Measurements from ENCODE around the gene DIP2A.

DIP2A gene, protein sequence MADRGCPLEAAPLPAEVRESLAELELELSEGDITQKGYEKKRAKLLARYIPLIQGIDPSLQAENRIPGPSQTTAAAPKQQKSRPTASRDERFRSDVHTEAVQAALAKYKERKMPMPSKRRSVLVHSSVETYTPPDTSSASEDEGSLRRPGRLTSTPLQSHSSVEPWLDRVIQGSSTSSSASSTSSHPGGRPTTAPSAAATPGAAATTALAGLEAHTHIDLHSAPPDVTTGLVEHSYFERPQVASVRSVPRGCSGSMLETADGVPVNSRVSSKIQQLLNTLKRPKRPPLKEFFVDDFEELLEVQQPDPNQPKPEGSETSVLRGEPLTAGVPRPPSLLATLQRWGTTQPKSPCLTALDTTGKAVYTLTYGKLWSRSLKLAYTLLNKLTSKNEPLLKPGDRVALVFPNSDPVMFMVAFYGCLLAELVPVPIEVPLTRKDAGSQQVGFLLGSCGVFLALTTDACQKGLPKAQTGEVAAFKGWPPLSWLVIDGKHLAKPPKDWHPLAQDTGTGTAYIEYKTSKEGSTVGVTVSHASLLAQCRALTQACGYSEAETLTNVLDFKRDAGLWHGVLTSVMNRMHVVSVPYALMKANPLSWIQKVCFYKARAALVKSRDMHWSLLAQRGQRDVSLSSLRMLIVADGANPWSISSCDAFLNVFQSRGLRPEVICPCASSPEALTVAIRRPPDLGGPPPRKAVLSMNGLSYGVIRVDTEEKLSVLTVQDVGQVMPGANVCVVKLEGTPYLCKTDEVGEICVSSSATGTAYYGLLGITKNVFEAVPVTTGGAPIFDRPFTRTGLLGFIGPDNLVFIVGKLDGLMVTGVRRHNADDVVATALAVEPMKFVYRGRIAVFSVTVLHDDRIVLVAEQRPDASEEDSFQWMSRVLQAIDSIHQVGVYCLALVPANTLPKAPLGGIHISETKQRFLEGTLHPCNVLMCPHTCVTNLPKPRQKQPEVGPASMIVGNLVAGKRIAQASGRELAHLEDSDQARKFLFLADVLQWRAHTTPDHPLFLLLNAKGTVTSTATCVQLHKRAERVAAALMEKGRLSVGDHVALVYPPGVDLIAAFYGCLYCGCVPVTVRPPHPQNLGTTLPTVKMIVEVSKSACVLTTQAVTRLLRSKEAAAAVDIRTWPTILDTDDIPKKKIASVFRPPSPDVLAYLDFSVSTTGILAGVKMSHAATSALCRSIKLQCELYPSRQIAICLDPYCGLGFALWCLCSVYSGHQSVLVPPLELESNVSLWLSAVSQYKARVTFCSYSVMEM (N-terminal part only)
- 66.7 to 151 reads per million in 2 donors for total RNA-seq

- DNase-seq = peak; percentile 86 to 98 (median 91)
Observed at GRCh38 chr21:46458315-46459023, at the start of gene DIP2A. DIP2A (plus strand) TSS chr21:46458891; CDS start chr21:46459132, 241 bp downstream.

DNA sequence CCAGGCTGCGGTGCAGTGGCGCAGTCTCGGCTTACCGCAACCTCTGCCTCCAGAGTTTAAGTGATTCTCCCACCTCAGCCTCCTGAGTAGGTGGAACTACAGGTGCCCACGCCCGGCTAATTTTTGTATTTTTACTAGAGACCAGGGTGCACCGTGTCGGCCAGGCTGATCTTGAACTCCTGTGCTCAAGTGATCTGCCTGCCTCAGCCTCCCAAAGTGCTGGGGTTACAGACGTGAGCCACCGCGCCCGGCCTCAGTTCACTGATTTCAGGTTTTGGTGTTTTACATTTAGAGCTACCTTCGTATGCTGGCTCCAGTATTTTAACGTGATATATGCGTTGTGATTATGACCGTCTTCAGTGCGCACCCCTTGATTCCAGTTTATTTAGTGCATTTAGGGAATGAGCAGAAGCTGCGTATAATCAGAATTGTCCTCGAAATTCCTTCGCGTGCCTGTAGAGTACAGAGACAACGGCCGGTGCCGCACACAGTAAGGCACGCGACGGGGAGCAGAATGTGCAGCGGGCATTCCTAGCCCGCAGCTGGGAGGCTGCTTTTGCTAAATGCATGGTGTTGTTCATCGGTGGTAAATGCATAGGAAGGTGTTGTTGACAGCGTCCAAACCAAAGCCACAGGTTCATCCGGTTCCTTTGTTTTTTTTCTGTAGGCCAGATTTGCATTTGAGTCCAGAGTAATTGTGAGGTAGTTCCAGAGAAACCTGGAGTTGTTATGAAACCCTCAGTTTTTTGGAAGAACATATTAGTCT, 48.9 kb upstream of the DIP2A start:
- DNase-seq = no peak

DNA sequence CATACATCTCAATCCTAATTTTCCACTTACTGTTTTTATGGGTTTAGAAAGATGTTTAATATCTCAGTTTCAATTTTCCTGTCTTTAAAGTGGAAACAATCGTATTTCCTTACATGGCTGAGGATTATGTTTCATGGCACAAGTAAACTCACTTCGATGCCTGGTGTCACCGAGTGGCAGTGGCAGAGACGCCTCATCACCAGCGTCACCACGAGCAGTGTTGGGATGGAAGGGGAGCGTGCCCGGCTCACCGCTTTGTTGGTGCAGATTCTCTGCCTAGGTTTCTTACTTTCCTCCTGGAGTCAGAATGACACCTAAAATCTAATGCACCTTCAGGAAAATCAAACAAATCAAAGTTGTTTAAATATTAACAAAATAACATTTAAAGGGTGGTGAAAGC, 48.2 kb upstream of the DIP2A start:
- DNase-seq = no peak

DNA sequence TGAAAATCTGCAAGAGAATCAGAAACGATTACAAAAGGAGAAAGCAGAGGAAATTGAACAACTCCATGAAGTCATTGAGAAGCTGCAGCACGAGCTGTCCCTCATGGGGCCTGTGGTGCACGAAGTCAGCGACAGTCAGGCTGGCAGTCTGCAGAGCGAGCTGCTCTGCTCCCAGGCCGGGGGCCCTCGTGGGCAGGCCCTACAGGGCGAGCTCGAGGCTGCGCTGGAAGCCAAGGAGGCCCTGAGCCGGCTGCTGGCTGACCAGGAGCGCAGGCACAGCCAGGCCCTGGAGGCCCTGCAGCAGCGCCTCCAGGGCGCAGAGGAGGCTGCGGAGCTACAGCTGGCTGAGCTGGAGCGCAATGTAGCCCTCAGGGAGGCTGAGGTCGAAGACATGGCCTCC, 47.5 kb upstream of the DIP2A start:
- DNase-seq = no peak

DNA sequence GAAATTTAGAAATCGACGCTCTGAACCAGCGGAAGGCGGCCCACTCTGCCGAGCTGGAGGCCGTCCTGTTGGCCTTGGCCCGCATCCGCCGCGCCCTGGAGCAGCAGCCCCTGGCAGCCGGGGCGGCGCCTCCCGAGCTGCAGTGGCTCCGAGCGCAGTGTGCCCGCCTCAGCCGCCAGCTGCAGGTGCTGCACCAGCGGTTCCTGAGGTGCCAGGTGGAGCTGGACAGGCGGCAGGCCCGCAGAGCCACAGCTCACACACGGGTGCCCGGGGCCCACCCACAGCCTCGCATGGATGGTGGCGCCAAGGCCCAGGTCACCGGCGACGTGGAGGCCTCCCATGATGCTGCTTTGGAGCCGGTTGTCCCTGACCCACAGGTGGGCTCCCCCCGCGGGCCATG, 47.0 kb upstream of the DIP2A start:
- DNase-seq = no peak

DNA sequence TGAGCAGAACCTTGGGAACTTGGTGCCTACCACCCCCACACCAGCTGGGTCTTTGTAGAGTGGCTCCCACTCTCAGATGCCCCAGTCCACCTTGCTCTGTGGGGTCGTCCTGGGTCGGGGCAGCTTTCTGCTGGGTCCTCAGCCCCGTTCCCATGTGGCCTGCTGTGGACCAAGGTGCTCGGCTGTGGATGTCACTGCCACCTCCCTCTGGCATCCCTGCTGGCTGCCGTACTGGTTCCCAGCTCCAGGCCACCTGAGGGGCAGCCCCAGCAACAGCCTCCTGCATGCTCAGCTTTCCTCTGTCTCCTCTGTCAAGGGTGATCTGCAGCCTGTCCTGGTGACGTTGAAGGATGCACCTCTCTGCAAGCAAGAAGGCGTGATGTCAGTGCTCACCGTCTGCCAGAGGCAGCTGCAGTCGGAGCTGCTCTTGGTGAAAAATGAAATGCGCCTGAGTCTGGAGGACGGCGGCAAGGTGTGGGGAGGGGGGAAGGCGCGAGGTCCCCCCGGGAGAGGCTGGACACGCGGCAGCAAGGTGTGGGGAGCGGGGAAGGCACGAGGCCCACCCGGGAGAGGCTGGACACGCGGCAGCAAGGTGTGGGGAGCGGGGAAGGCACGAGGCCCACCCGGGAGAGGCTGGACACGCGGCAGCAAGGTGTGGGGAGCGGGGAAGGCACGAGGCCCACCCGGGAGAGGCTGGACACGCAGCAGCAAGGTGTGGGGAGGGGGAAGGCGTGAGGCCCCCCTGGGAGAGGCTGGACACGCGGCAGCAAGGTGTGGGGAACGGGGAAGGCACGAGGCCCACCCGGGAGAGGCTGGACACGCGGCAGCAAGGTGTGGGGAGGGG, 45.9 kb upstream of the DIP2A start:
- DNase-seq = no peak

GRCh38 chr21:46413365-46413696, 45.4 kb upstream of the DIP2A start:
- no peak for DNase-seq

GRCh38 chr21:46414965-46415275, 43.8 kb upstream of the DIP2A start:
- DNase-seq = no peak

GRCh38 chr21:46416551-46416950, 42.1 kb upstream of the DIP2A start:
- no peak for DNase-seq

DNA sequence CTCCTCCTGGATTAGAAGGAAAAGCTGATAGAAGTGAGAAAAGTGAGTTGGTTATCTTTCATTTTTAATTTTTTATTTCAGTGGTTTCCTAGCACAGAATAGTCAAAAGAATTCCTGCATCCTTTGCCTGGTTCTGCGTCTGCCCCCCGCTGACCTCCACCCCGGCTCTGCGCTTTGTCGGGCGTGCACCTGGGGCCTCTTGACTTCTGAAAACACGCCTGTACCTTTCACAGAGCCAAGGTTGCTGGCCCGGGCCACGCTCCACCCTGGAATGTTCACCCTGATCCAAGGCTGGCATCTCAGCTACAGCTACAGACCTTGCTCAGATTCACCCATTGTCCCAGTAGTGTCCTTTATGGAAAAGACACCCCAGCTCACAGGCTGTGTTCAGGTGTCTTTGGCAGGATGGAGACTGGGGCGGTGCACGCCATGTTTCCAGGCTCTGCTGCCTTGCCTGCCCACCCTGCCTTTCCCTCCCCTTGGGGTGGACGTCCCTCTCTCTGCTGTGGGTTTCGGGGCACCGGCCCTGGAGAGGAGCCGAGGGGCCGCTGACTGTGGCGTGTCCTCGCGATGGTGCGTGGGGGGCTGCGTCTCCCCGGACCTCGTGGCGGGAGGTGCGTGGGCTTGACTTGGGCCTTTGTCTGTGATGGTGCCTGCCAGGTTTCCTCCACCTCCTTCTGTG, 40.3 kb upstream of the DIP2A start:
- no peak for DNase-seq

DNA sequence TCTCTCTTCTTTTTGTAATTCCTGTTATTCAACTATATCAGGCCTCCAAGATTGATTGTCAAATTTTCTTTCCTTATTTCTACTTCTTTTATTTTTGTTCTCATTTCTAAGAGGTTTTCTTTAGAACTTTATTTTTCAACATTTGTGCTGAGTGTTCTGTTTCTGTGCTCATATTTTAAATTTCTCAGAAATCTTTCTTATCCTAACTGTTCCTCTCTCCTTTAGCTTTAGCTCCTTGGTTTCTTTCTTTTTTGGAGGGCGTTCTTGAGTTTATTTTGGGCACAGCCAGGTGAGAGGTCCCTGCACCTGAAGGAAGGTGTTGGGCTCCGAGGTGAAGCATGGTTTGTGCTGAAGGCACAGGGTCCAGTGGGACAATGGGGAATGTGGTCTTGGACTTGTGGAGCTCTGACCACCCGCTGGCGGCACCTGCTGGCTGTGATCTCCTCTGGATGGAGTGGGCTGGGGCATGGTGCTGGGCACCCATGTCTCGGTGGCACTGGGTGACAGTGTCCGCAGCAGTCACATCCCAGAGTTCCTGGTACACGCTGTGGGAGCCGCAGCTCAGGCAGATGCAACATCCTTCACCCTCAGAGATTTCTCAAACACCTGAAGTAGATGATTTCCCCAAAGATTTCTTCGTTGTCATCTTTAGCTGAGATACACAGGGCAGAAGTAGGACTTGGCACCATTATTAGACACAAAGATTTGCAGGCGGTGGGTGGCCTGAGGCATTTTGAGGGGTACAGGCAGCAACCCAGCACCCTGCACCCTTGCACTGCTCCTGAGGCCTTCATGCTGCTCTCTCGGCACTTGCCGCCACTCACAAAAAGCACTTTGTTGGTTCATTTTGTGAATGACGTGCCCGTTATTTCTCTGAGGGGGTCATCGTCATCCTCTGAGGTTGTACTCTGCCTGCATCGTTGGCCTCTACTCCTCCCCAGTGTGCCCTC, 38.2 kb upstream of the DIP2A start:
- no peak for DNase-seq

- DNase-seq = no peak
Observed at GRCh38 chr21:46421191-46421750, 37.4 kb upstream of the DIP2A start.

GRCh38 chr21:46421756-46422555, 36.7 kb upstream of the DIP2A start:
- no peak for DNase-seq

GRCh38 chr21:46422636-46423241, 36.0 kb upstream of the DIP2A start:
- DNase-seq = no peak

GRCh38 chr21:46423546-46424038, 35.1 kb upstream of the DIP2A start:
- DNase-seq = no peak

DNA sequence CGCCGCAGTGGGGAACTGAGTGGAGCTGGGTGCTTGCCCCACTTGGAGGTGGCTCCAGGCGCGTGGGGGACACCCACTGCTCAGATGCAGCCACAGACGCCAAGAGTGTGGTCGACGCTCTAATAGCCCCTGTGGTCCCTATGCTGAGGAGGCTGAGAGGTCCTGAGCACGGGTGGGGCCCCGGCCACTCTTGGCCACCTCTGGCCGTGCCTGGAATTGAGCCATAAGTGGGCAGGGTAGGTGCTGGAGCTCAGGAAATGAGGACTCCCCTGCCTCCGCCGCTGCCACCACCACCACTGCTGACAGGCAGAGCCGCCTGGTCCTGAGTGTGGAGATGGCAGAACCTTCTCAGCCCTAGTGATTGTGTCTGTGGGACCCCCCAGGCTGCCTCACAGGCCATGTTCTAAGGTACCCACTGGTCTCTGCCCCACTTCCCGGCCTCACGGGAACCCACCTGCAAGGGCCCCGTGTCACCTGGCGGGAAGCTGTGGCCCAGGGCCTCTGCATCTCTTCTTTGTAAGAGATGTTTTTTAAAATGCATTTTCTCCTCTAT, 34.6 kb upstream of the DIP2A start:
- peak in 1 of 5 experiments; percentile 65 for DNase-seq

- DNase-seq = peak in 2 of 5 experiments; percentile 21 to 77
Observed at GRCh38 chr21:46424621-46425020, 34.1 kb upstream of the DIP2A start.

Measured in T-helper 2 cell (primary cell).